Measurements from ENCODE around the gene BORCS6.

The BORCS6 gene

DNA sequence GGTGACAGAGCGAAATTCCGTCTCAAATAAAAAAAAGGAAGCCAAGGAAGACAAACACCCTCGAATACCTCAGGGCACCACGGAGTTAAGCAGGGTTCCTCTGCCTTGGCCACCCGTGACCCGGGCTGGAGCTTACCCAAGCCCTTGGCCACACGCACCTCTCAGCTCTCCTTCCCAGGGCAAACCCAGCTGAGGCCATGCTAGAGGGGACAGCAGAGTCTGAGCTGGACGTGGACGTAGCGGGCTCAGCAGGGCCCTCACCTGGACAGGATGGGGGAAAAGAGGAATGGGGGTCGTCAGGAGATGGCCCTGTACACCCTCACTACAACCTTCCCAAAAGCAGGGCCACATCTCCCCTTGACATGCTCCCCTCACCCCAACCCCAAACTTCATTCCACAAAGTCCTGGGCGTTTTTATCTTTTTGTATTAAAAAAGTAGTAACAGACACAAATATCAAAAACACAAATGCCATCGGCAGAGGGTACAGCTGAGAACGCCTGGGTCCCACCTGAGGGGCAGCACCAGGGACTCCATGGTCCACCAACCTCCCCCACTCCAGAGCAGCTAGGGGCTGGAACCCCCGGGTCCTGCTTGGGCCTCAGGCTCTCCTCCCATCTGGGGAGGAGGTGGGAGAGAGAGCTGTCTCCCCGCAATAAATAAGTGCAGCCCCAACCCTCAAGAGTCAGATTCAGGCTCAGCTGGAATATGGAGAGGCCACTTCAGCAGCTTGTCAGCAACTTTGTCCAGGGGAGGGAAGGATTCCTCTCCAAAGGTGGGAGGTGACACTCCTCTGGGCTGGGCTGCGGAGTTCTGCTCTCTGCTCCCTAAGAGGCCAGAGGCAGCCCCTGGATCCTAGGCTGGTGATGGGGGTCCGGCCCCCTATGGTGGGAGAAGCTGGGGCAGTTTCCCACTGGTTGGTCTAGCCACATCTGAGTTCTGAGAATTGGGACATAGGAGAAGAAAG lies 49.6 kb downstream of the BORCS6 start:
- no peak for DNase-seq

DNA sequence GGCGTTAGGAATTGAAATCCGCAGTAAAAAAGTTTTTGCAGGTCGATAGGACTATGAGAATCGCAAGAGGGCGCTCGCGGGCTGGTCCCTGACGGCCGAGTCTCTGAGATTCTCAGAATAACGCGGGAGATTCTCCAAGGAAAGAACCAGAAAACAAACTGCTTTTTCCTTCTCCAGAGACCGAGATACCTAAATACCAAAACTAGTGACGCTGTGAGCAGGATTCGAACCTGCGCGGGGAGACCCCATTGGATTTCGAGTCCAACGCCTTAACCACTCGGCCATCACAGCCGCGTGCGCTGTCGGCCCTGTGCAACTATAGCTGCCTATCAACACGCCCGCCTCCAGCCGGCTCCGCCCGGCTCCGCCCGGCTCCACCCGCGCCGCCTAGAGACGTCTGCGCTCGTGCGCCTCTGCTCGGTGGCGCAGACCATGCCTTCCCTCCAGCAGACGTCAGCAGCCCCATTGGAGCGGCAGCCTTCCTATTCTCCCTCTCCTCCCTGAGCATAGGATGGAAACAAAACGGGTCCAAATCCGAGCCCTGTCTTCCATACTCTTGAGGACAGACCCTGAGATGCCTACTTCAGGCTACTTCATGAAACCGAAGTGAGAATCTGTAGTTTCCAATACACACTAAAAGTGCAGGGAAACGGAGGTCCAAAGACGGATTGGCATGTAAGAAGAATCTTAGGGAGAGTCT lies 51.2 kb downstream of the BORCS6 start:
- DNase-seq = peak; percentile 99

GRCh38 chr17:8138374-8138671 lies 51.7 kb downstream of the BORCS6 start:
- DNase-seq = no peak

Measured in fibroblast of upper back skin (primary cell).